HS-5 (cell line): ENCODE data around the gene CWC27.
"Not testable (repeated sequence)": the region's sequence is repeated elsewhere in the genome, so short reads cannot be mapped to it uniquely, and the experiment has no call there.

Experiments used
- DNase-seq: peaks from one replicate; pipeline ENCODE4 v3.0.0-alpha.2; 2012; ENCODE audit warnings: low read depth

The CWC27 gene

DNA sequence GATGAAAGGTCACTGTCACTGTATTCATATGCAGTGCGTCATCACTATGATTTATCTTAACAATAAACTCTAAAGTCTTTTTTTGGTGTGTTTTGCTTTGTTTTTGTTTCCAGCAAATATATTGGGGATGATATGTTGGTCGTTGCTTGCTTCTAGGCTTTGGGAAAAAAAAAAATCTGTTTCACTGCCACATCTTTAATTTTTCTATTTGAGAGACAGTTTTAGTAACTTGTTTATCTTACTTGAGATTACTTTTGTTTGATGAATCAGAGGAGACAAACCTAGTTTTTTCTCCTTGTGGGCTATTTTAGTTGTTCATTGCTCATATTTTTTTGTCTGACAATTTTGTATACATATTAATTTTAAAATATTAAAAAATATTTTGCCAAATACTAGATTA, 19.4 kb downstream of the CWC27 start:
- no peak for DNase-seq

DNA sequence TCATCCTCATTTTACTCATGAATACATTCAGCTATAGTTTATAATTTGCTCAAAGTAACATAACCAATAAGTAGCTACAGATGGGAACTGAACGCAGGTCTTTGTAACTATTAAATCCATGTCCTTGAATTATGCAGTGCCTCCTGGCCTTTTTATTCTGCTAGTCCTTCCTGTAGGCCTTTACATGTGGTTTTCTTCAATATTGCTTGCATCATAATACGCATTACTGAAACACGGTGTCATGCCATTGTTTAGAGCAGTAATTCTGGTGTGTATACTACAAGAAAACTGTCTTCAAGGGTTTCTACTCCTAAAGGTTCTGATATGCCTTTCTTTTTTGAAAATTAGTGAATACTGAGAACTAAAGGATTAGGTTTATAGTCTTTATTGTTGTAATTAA, 20.7 kb downstream of the CWC27 start:
- DNase-seq, result peak; percentile 36

DNA sequence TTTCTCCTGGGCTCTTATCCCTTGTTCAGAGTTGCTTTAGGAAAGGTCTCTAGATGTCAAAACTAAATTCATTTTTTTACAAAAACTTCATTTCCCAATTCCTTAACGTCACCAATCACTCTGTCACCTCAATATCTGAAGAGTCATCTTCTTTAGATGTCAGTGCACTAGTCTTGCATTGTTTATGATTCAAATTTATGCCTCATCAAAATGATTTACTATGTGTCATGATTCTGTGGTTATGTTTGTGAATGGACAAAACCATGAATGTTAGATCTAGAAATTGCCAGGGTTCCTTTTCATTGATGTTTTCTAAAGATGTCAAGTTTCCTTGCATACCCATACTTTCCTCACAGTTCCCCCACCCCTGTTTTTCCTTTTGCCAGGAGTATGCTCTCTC, 21.5 kb downstream of the CWC27 start:
- peak; percentile 49 for DNase-seq

DNA sequence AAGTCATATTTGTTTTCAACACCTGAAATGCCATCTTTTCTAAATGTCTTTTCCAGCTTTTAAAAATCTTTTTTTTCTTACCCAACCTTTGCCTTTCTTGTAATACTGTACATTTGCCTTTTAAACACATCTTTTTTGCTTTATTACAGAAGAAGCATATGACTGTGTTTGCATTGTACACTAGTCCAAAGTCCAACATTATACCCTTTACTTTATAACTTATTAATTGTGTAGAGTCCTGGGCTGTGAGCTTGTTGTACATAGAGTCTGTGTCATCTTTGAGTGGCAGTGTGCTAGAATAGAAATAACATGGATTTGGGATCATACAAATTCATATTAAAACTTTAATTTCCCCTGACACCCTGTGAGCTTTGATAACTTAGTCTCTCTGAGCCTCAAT, 23.7 kb downstream of the CWC27 start:
- DNase-seq, result no peak

DNA sequence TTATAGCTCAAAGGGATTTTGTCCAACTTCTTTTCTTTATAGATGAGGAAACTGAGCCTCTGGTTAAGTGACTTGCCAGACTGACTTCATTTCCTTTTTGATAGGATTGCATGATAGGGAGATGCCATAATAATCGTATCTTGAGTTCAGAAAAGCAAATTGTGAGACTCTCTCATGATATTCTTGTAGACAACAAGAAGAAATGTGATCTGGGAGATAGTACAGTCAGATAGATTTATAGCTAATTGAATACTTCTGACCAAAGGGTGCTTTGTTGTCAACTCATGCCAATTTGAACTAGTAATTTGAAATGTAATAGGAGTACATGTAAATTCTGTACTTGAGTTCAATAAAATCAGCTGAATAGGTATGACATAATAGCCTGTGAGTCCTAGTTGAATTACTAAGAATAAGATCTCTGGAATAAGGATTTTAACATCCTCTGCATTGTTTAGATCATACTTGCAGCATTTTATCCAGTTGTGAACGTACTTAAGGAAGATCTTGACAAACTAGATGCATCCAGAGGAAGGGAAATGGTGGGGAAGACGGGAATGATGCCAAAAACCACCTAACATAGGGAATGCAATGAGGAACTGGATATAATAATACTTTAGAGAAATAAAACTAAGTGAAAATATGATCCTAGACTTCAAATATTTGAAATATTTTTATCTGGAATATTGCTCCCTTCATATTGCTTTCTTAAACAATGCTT, 25.5 kb downstream of the CWC27 start:
- no peak for DNase-seq

DNA sequence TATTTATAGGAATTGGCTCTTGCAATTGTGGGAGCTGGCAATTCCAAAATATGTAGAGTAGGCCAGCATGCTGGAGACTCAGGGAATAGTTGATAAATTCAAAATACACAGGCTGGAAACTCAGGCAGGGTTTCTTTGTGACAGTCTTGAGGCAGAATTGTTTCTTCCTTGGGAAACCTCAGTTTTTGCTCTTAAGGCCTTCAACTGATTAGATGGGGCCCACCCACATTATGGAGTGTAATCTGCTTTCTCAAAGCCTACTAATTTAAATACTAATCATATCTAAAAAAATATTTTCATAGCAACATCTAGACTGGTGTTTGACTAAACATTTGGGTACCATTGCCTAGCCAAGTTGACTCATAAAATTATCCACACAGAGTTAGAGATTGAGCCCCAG, 27.6 kb downstream of the CWC27 start:
- no peak for DNase-seq

DNA sequence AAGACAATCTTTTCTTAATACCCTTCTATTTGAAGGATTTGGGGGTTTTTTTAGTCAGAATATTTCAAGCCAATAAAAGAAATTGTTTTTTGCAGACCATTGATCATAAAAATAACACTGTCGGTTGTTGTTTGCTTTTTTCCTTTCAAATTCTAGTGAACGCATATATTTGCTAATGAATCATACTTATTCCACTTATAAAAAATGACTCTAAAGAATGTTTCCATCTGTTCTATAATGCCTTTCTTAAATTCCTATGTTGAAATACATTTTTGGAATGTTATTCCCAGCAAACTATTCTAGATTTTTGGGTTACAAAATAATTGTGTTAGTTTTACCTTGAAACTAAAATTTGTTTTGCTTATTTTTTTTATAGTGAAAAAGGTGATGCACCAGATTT, 32.2 kb downstream of the CWC27 start:
- DNase-seq, result no peak

DNA sequence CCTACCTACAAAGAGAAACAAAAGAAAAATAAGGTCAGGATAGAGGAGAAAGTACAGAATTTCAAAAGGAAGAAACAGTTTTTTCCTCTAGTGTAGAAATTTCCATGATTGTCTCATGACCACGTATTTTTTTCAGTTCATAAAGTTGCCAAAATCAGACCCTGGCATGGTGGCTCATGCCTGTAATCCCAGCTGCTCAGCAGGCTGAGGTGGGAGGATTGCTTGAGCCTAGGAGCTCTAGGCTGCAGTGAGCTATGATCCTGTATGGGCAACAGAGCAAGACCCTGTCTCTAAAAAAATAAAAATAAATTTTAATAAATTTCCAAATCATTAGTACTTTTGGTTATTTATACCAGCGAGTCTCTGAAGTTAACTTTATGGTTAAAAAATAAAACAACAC, 37.8 kb downstream of the CWC27 start:
- DNase-seq, result no peak

DNA sequence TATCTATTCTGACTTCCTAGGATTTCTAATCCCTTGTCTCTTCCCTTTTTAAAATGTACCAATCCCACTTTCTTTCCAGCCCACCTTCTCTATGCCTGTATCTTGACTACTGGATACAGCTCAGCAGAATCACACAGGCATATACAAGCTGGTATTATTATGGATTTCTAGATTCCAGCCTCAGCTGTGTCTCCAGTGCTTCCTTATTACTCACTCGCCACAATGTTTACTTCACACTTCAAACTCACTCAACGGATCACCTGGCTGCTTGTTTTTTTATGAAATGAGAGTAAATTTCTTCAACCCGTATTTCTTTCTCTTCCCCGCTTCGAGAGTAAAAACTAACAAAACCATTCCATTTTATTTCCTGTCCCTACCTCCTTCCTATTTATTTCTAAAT, 38.8 kb downstream of the CWC27 start:
- DNase-seq, result no peak

DNA sequence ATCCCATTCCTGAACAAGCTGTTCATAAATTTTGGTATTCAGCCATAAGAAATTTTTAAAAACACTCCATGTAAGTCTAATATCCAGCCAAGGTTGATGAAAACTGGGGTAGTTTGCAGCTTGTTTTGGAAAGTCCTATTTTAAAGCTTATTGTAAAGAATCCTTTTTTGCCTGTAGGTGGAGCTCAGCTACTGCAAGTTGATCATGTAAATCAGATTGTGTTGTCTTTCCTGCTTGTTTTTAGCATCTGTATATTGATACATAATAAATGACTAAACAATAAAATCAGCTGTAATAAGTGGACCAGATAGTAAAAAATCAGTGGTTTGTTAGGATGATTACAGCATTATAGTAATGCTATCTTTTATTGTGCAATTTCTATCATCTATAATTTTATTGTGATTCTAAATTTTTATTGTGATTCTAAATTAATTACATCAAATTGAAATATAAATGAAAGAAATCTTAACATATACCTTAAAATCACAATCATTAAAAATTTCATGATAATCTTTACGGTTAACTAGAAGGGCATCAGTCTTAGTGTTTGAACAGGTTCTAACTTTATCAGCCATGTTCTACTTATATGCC, 42.4 kb downstream of the CWC27 start:
- DNase-seq, result peak; percentile 41

DNA sequence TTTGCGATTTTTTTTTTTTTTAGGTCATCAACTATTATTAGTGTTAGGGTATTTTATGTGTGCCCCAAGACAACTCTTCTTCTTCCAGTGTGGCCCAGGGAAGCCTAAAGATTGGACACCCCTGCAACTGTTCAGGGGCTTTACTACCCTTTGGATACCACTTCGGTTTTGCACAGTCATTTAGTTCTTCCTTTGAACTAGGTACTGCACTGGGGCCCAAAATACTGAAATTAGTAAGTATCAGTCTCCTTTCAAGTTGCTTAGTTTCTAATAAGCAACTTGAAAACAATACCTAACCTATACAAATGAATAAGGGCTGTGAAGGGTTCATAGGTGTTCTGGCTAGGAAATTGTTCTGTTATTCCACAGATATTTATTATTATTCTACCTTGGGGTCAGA, 45.3 kb downstream of the CWC27 start:
- DNase-seq, result no peak

DNA sequence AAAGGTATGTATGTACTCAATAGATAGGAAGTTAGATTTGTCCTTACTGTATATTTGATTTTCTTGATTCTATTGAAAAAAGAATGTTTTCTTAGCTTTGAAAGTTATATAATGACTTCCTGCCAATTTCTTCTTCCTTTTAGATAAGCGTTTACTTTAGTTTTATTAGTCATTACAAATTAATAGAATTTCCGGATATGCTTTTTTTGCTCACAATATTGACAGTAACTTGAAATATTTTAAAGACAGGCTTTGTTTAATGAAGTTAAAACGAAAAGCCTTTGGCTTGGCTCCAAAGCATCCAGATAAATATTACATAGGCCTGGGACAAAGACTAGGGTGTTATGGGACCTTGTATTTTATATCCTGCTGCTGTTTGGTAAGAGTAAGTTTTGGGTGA, 49.5 kb downstream of the CWC27 start:
- DNase-seq, result no peak

DNA sequence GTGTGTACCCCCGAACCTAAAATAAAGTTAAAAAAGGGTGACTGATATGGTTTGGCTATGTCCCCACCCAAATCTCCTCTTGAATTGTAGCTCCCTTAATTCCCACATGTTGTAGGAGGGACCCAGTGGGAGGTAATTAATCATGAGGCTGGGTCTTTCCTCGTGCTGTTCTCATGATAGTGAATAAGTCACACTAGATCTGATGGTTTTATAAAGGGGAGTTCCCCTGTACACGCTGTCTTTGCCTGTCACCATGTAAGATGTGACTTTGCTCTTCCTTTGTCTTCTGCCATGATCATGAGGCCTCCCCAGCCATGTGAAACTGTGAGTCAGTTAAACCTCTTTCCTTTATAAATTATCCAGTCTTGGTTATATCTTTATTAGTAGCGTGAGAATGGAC, 50.6 kb downstream of the CWC27 start:
- not testable (repeated sequence) for DNase-seq

DNA sequence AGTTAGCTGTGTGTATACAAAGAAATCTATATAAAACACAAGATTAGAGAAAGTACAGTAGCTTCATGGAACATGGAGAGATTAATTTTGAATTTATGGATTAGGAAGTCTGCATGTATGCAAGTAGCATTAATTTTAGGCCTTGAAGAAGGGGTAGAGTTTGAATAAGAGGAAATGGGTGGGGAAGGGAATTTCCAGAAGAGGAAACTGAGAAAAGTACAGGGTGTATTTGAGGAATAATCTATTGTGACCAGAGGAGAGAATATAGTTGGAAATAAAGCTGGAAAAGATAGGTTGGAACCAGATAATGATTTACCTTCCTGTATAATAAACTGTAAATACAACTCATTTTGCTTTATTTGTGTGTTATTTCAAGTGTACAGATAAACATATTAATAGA, 53.6 kb downstream of the CWC27 start:
- DNase-seq, result no peak

DNA sequence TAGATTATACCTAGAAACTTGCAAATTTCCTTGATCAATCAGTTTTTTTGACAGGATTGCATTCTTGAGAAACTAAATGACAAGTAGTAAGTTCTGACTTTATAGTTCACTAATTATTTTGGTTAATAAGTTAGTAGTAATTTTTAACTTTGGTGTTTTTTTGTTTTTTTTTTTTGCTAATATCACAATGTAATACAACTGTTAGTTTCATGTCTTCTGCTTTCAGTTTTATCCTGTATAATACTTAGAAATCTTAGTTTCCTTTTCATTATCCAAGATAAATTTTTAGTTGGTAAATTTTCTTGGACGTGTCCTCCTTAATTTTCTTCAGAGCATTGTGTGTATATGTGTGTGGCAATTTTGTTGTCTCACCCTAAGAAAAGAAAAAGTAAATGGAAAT, 57.8 kb downstream of the CWC27 start:
- no peak for DNase-seq

DNA sequence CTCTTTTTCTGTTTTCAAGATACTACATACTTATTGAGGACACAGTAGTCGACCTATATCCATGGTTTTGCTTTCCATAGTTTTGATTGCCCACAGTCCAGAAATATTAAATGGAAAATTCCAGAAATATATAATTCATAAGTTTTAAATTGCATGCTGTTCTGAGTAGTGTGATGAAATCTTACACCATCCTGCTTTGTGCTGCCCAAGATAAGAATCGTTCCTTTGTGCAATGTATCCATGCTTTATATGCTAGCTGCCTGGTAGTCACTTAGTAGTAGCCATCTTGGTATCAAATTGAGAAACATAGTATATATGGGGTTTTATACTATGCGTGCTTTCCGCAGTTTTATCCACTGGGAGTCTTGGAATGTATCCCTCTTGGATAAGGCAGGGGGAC, 59.0 kb downstream of the CWC27 start:
- DNase-seq, result no peak

DNA sequence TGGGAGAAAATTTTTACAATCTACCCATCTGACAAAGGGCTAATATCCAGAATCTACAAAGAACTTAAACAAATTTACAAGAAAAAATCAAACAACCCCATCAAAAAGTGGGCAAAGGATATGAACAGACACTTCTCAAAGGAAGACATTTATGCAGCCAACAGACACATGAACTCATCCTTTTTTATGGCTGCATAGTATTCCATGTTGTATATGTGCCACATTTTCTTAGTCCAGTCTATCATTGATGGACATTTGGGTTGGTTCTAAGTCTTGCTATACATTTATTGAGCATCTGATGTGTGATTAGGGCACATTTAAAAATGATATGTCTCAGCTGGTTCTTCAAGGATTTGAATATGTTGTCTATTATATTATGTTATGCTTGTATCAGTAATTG, 61.9 kb downstream of the CWC27 start:
- not testable (repeated sequence) for DNase-seq

DNA sequence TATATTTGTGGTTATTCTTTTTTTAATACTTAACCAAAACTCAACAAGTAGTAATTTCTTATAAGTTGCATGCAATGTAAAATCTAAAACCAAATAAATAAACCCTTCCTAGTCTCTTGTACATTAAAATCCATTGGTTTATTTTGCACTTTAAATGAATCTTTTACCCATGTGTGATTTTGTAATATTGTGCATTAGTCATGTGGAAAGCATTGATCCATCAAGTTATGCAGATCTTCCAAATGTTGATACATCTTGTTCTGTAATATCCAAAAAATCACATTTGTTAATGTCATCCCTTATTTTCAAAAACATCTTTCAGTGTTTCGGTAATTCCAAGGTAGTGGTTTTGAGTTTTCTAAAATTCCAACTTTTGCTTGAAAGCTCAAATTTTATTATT, 63.3 kb downstream of the CWC27 start:
- no peak for DNase-seq

DNA sequence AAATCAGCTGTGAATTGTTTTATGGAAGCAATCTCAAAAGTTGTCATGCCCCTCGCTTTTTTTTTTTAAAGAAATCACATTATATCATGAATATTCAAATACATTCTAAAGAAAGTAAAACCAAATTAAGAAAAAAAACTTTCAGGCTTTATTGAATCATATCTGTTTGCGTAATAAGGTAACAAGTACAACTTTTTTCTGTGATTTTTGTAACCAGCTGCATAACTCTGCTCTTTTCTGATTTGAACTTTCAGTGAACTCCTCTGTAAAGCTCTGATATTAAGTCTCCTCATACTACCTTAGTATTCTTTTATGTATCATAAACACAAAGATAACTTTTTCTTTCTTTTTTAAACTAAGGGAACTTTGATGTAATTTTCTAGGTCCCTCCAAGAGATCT, 65.3 kb downstream of the CWC27 start:
- DNase-seq, result no peak

DNA sequence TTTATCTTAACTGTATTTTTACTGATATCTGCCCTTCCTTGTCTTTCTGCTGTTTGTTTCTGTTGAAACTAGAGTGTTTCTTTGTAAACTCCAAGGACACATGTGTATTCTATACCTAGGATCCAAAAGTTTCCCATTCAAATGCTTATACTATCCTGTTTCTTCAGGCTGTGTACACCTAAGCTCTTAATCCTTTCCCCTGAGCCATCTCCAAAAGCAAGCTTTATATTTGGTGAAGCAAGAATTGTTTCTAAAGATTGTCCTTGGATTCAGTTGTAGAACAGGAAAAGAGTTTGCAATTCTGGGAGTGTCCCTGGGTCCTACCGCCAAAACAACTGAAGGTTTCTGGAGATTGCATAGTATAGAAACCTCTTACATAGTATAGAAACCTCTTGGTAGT, 65.9 kb downstream of the CWC27 start:
- no peak for DNase-seq

DNA sequence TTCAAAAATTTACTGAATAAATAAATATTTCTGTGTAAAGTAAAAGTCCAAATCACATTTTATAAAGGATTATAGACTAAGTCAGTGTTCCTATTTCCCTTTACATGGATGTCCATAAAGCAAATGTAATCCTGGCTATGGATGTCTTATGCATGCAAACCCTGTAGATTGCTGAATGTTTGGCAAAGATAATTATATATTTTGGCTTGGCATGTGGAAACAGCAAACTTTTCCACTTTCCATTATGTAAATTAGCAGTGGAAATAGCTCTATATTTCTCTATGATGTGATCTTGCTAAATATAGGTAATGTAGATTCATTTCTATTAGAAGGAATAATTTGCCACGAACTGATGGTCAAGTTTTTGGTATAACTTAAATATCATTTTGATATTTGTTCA, 66.5 kb downstream of the CWC27 start:
- no peak for DNase-seq

DNA sequence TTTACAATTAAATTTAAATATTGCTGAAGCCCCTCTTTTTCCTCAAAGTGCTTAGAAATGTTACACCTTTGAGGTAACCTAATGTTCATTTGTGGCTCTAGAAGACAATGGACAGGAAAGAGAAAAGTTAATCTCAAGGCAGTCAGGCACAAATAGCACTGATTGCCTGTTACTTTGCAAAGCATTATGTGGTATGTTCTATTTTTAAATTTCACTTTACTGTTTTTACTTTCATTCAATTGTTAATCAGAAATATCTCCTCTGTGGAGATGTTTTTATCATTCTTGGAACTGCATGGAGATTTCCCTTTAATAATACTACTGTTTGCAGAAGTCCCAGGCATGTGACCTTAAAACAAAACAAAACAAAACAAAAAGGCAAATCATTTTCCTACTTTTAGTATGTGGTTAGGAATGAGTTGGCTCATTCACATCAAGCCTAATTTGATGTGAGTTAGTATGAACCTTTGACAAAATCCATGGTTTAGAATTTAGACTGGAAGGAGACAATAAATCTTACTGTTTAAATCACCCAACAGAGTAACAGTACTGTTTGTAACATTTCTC, 67.5 kb downstream of the CWC27 start:
- no peak for DNase-seq

DNA sequence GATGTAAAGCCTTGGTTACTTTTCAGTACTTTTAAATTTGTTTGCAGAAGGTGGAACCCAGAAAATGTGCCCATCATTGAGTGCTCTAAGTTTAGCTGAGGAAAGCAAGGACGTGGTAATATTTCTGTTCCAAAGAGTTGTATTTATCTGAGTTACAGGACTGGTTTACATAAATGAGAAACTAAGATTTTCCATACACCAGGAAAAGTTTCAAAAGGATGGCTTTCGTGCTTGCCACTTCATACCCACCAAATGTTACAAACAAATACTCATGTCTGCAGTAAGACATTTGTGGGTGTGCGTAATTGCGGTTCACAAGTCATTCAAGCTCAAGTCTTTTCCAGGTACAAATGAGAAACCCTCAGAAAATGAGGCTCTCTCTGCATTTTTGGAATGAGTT, 68.1 kb downstream of the CWC27 start:
- no peak for DNase-seq

DNA sequence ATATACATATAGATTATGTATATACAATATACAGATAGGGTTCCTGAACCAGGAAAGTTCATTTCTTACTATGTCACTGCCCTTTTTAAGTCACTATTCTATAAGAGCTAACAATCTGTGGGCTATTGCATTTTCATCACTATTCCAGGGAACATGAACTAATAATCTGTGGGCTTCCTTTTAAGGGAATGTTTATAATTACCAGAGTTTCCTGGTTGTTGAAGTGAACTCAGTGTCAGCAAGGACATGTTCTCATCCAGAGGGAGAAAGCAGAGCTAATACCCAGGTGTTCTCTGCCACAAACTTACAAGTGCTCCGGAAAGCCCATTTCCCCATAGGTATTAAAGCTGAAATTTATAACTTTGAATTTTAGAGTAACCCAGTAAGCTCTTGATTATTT, 69.6 kb downstream of the CWC27 start:
- DNase-seq, result no peak
